Activated CD8-positive, alpha-beta T cell treated with anti-CD3 and anti-CD28 coated beads, Interleukin-2, amount 10 ng/mL, durations not matched to agents 7 days and 5 days (primary cell): ENCODE results near the gene YDJC. TPM values are rescaled to one million over a fixed set of nuclear protein-coding genes. Genes with fewer than 3 reads are reported as not detected.

Experiments
- ATAC-seq: fragments of 150-1000 bp; cut with Tn5 transposase; one replicate; pipeline ENCODE4 v1.10.0; 2021; ENCODE audit warnings: moderate library complexity
- CTCF ChIA-PET: fragments of 350-600 bp; sonication (Branson Sonifier 250); formaldehyde crosslinking; loops from one replicate; lab custom pipeline; 2021; ENCODE audit warnings: antibody characterized with exemption; lab: Charles Lee
- POLR2A ChIA-PET: fragments of 350-600 bp; sonication (Branson Sonifier 250); formaldehyde crosslinking; loops from one replicate; lab custom pipeline; 2021; ENCODE audit warnings: antibody characterized with exemption; lab: Charles Lee
- DNase-seq: peaks from one replicate; pipeline ENCODE4 v3.0.0-alpha.2; 2020
- H3K27ac Mint-ChIP-seq: one replicate; pipeline ENCODE4 v1.8.0; 2021; ENCODE audit warnings: mild to moderate bottlenecking, mixed read lengths
- H3K27me3 Mint-ChIP-seq: one replicate; pipeline ENCODE4 v1.8.0; 2021; ENCODE audit warnings: low read depth, mixed read lengths
- H3K36me3 Mint-ChIP-seq: one replicate; pipeline ENCODE4 v1.8.0; 2021; ENCODE audit warnings: low read depth, mixed read lengths
- H3K4me1 Mint-ChIP-seq: one replicate; pipeline ENCODE4 v1.8.0; 2021; ENCODE audit warnings: low read depth, mixed read lengths
- H3K4me3 Mint-ChIP-seq: one replicate; pipeline ENCODE4 v1.8.0; 2021; ENCODE audit warnings: mild to moderate bottlenecking, mixed read lengths
- H3K9me3 Mint-ChIP-seq: one replicate; pipeline ENCODE4 v1.8.0; 2022; ENCODE audit warnings: mixed read lengths; ENCODE audit not compliant: insufficient read depth
- total RNA-seq, 2 experiments: library from RNA; stranded (reverse); gene quantifications; one replicate each; pipeline ENCODE4 v1.2.3, GENCODE V29; 2021

YDJC gene
- total RNA-seq, 2 experiments from 2014 or later, result 46.7 to 47.1 TPM

- H3K27me3 Mint-ChIP-seq, result no peaks in the 10 kb centered on the region
- ATAC-seq (no peak), DNase-seq (no peak)
- H3K27ac Mint-ChIP-seq, result no peak overlapping the region
- no peaks in the 10 kb centered on the region for H3K9me3 Mint-ChIP-seq
- CTCF ChIA-PET, result interaction anchor here (0.8 to 13.1 kb wide), 3 partner anchors 13 to 62 kb away, joined by 3 to 304 read pairs (median 9); partner anchors contain the start of gene SDF2L1
- POLR2A ChIA-PET, result interaction anchor here (1.9 to 3.9 kb wide), 2 partner anchors 11 to 60 kb away, joined by 4 to 62 read pairs; partner anchors contain the start of gene SDF2L1
- peaks cover 22% of the 10 kb centered on the region for H3K36me3 Mint-ChIP-seq
- no peak overlapping the region for H3K4me3 Mint-ChIP-seq
- H3K4me1 Mint-ChIP-seq, result peaks cover 43% of the 10 kb centered on the region
Observed at GRCh38 chr22:21631025-21631424, 1.2 kb upstream of the YDJC start.

- H3K4me1 Mint-ChIP-seq, result peaks cover 46% of the 10 kb centered on the region
- no peaks in the 10 kb centered on the region for H3K27me3 Mint-ChIP-seq
- ATAC-seq (peak; percentile 16), DNase-seq (no peak)
- peak overlapping the region; percentile 94 for H3K27ac Mint-ChIP-seq
- peak overlapping the region; percentile 87 for H3K4me3 Mint-ChIP-seq
- ChIA-PET POLR2A (interaction anchor here (0.7 to 3.9 kb wide), 12 partner anchors 9 to 60 kb away, joined by 3 to 62 read pairs (median 6); partner anchors contain the start of gene SDF2L1), CTCF (interaction anchor here (0.6 to 13.1 kb wide), 20 partner anchors 9 to 1235 kb away, joined by 3 to 304 read pairs (median 4); partner anchors contain the start of genes SDF2L1 and UBE2L3)
- H3K36me3 Mint-ChIP-seq, result peaks cover 32% of the 10 kb centered on the region
- no peaks in the 10 kb centered on the region for H3K9me3 Mint-ChIP-seq
Observed at GRCh38 chr22:21628386-21629254, 1.2 kb downstream of the YDJC start.

- no peak for ATAC-seq
- Mint-ChIP-seq H3K36me3 (peaks cover 44% of the 10 kb centered on the region), H3K9me3 (no peaks in the 10 kb centered on the region), H3K4me1 (peaks cover 38% of the 10 kb centered on the region), H3K27ac (peak overlapping the region; percentile 54), H3K27me3 (no peaks in the 10 kb centered on the region), H3K4me3 (no peak overlapping the region)
- CTCF ChIA-PET, result interaction anchor here (13.1 kb wide), 1 partner anchor 18 kb away, joined by 304 read pairs; the partner anchor contains the start of gene SDF2L1
- POLR2A ChIA-PET, result interaction anchor here (0.7 kb wide), 1 partner anchor 31 kb away, joined by 3 read pairs; no protein-coding TSS in a partner anchor
- no peak for DNase-seq
Observed at GRCh38 chr22:21626735-21627469, 2.9 kb downstream of the YDJC start.

- peak overlapping the region; percentile 54 for H3K27ac Mint-ChIP-seq
Observed at GRCh38 chr22:21626073-21626734, 3.6 kb downstream of the YDJC start.

GRCh38 chr22:21624880-21625791 lies 4.7 kb downstream of the YDJC start:
- peaks cover 47% of the 10 kb centered on the region for H3K36me3 Mint-ChIP-seq
- H3K9me3 Mint-ChIP-seq, result no peaks in the 10 kb centered on the region
- no peaks in the 10 kb centered on the region for H3K27me3 Mint-ChIP-seq
- CTCF ChIA-PET, result interaction anchor here (0.6 to 13.1 kb wide), 3 partner anchors 17 to 44 kb away, joined by 3 to 304 read pairs (median 12); partner anchors contain the start of gene SDF2L1
- DNase-seq, result no peak
- POLR2A ChIA-PET, result no interaction called here
- peaks cover 30% of the 10 kb centered on the region for H3K4me1 Mint-ChIP-seq
- no peak for ATAC-seq
- H3K4me3 Mint-ChIP-seq, result no peak overlapping the region
- peak overlapping the region; percentile 61 for H3K27ac Mint-ChIP-seq

More at GRCh38 chr22:21626073-21626734, 3.6 kb downstream of the YDJC start:
- ChIA-PET CTCF (interaction anchor here (13.1 kb wide), 1 partner anchor 18 kb away, joined by 304 read pairs; the partner anchor contains the start of gene SDF2L1), POLR2A (interaction anchor here (0.7 kb wide), 1 partner anchor 32 kb away, joined by 3 read pairs; no protein-coding TSS in a partner anchor)
- Mint-ChIP-seq H3K36me3 (peaks cover 47% of the 10 kb centered on the region), H3K27me3 (no peaks in the 10 kb centered on the region), H3K4me3 (no peak overlapping the region), H3K9me3 (no peaks in the 10 kb centered on the region), H3K4me1 (peaks cover 35% of the 10 kb centered on the region)
- no peak for ATAC-seq
- no peak for DNase-seq

- ATAC-seq (no peak), DNase-seq (peak; percentile 50)
- no peaks in the 10 kb centered on the region for H3K27me3 Mint-ChIP-seq
- CTCF ChIA-PET, result interaction anchor here (0.6 to 2.0 kb wide), 2 partner anchors 18 to 43 kb away, joined by 3 to 12 read pairs; partner anchors contain the start of gene SDF2L1
- H3K4me3 Mint-ChIP-seq, result no peak overlapping the region
- H3K36me3 Mint-ChIP-seq, result peaks cover 49% of the 10 kb centered on the region
- no peaks in the 10 kb centered on the region for H3K9me3 Mint-ChIP-seq
- peaks cover 30% of the 10 kb centered on the region for H3K4me1 Mint-ChIP-seq
- H3K27ac Mint-ChIP-seq, result peak overlapping the region; percentile 61
- POLR2A ChIA-PET, result no interaction called here
Observed at GRCh38 chr22:21624120-21624879, 5.5 kb downstream of the YDJC start.

GRCh38 chr22:21623648-21623970 lies 6.2 kb downstream of the YDJC start:
- ChIA-PET POLR2A (no interaction called here), CTCF (interaction anchor here (0.8 to 2.0 kb wide), 2 partner anchors 19 to 23 kb away, joined by 3 to 12 read pairs; partner anchors contain the start of gene SDF2L1)
- Mint-ChIP-seq H3K36me3 (peaks cover 47% of the 10 kb centered on the region), H3K4me3 (no peak overlapping the region), H3K27me3 (no peaks in the 10 kb centered on the region), H3K4me1 (peaks cover 28% of the 10 kb centered on the region), H3K27ac (no peak overlapping the region), H3K9me3 (no peaks in the 10 kb centered on the region)
- ATAC-seq (no peak), DNase-seq (no peak)

- Mint-ChIP-seq H3K36me3 (peaks cover 42% of the 10 kb centered on the region), H3K4me1 (peaks cover 23% of the 10 kb centered on the region), H3K27me3 (no peaks in the 10 kb centered on the region), H3K9me3 (no peaks in the 10 kb centered on the region), H3K27ac (no peak overlapping the region), H3K4me3 (no peak overlapping the region)
- DNase-seq, result no peak
- no peak for ATAC-seq
- POLR2A ChIA-PET, result no interaction called here
- CTCF ChIA-PET, result interaction anchor here (0.8 to 2.0 kb wide), 3 partner anchors 19 to 24 kb away, joined by 3 to 12 read pairs (median 4); partner anchors contain the start of gene SDF2L1
Observed at GRCh38 chr22:21622919-21623647, 6.7 kb downstream of the YDJC start.
